ENCODE data around the gene FAM168A. TPM values are rescaled to one million over a fixed set of nuclear protein-coding genes. Genes with fewer than 3 reads are reported as not detected.
A peak's percentile ranks its signal among the peaks of the same experiment; 100 is the strongest.

Gene FAM168A
- total RNA-seq, 1 donor from 2014 or later, result 31.0 TPM

GRCh38 chr11:73429121-73429750 lies 168.7 kb downstream of the FAM168A start:
- H3K36me3 ChIP-seq, result peaks cover 3% of the 10 kb centered on the region
- ATAC-seq (peak in 1 of 2 donors; percentile 28), DNase-seq (no peak)
- no peaks in the 10 kb centered on the region for H3K4me1 ChIP-seq
- TF ChIP-seq, protein P1, sequence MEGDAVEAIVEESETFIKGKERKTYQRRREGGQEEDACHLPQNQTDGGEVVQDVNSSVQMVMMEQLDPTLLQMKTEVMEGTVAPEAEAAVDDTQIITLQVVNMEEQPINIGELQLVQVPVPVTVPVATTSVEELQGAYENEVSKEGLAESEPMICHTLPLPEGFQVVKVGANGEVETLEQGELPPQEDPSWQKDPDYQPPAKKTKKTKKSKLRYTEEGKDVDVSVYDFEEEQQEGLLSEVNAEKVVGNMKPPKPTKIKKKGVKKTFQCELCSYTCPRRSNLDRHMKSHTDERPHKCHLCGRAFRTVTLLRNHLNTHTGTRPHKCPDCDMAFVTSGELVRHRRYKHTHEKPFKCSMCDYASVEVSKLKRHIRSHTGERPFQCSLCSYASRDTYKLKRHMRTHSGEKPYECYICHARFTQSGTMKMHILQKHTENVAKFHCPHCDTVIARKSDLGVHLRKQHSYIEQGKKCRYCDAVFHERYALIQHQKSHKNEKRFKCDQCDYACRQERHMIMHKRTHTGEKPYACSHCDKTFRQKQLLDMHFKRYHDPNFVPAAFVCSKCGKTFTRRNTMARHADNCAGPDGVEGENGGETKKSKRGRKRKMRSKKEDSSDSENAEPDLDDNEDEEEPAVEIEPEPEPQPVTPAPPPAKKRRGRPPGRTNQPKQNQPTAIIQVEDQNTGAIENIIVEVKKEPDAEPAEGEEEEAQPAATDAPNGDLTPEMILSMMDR (IDR thresholded peaks at IDR 0.05), result no peak
- no peak overlapping the region for H3K4me3 ChIP-seq
- no peak overlapping the region for H3K27ac ChIP-seq
- intact Hi-C loops (cut with DNase I), result no loop called here
- no peaks in the 10 kb centered on the region for H3K27me3 ChIP-seq (ENCODE audit: low read depth)
- H3K9me3 ChIP-seq, result no peaks in the 10 kb centered on the region

GRCh38 chr11:73428699-73429098 lies 169.2 kb downstream of the FAM168A start:
- Histone ChIP-seq H3K27ac (no peak overlapping the region), H3K9me3 (no peaks in the 10 kb centered on the region), H3K4me1 (no peaks in the 10 kb centered on the region), H3K27me3 (ENCODE audit: low read depth) (no peaks in the 10 kb centered on the region), H3K36me3 (peaks cover 3% of the 10 kb centered on the region), H3K4me3 (no peak overlapping the region)
- ATAC-seq (no peak), DNase-seq (no peak)
- intact Hi-C loops (cut with DNase I), result no loop called here
- TF ChIP-seq, protein P1 (IDR thresholded peaks at IDR 0.05), result no peak

GRCh38 chr11:73428227-73428626 lies 169.7 kb downstream of the FAM168A start:
- TF ChIP-seq, protein P1 (IDR thresholded peaks at IDR 0.05), result no peak
- DNase-seq (no peak), ATAC-seq (no peak)
- intact Hi-C loops (cut with DNase I), result no loop called here
- Histone ChIP-seq H3K27me3 (ENCODE audit: low read depth) (no peaks in the 10 kb centered on the region), H3K27ac (no peak overlapping the region), H3K4me3 (no peak overlapping the region), H3K4me1 (no peaks in the 10 kb centered on the region), H3K9me3 (no peaks in the 10 kb centered on the region), H3K36me3 (peaks cover 3% of the 10 kb centered on the region)

- no peak for DNase-seq
Observed at GRCh38 chr11:73426219-73426850, 171.6 kb downstream of the FAM168A start.

DNA sequence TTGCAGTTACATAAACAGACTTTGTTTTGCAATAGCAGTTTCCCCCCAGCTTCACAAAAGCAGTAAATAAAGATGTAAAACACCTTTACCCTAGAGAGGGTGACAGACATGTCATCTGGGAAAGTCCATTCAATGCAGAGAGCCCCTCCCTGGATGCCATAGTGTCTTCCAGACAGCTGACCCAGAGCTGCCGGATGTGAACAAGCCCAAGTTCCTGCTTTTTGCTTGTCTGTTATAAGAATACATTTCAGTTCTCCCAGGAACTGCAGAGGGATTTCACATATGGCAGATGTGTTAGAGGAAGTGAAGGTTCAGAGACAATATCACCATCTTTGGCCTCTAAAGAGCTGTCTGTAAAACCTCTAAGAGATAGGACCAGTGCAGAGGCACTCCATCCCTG lies 172.8 kb downstream of the FAM168A start:
- H3K4me3 ChIP-seq, result no peak overlapping the region
- intact Hi-C loops (cut with DNase I), result no loop called here
- H3K4me1 ChIP-seq, result no peaks in the 10 kb centered on the region
- DNase-seq (peak; percentile 73), ATAC-seq (peak; percentile 65 to 90)
- no peaks in the 10 kb centered on the region for H3K9me3 ChIP-seq
- TF ChIP-seq, protein P1 (IDR thresholded peaks at IDR 0.05), result no peak
- peak overlapping the region; percentile 4 for H3K27ac ChIP-seq
- H3K27me3 ChIP-seq (ENCODE audit: low read depth), result no peaks in the 10 kb centered on the region
- no peaks in the 10 kb centered on the region for H3K36me3 ChIP-seq

More at GRCh38 chr11:73426219-73426850, 171.6 kb downstream of the FAM168A start:
- H3K36me3 ChIP-seq, result peaks cover 3% of the 10 kb centered on the region
- H3K4me3 ChIP-seq, result no peak overlapping the region
- H3K9me3 ChIP-seq, result no peaks in the 10 kb centered on the region
- no peak for ATAC-seq
- no peaks in the 10 kb centered on the region for H3K27me3 ChIP-seq (ENCODE audit: low read depth)
- intact Hi-C loops (cut with DNase I), result no loop called here
- TF ChIP-seq, protein P1 (IDR thresholded peaks at IDR 0.05), result no peak
- H3K4me1 ChIP-seq, result no peaks in the 10 kb centered on the region
- H3K27ac ChIP-seq, result no peak overlapping the region
